NCI-H510A (cell line): ENCODE measurements around the gene S100A2.
"Not testable (repeated sequence)": the region's sequence is repeated elsewhere in the genome, so short reads cannot be mapped to it uniquely, and the experiment has no call there.

Experiments
- DNase-seq: peaks from one replicate; lab custom pipeline; 2025; lab: John Stamatoyannopoulos, UW

The S100A2 gene

GRCh38 chr1:153532769-153533599 is 32.7 kb downstream of the S100A2 start:
- peak; percentile 64 for DNase-seq

GRCh38 chr1:153532181-153532580 is 33.5 kb downstream of the S100A2 start:
- DNase-seq: no peak

GRCh38 chr1:153531638-153532037 is 34.0 kb downstream of the S100A2 start:
- no peak for DNase-seq

- no peak for DNase-seq
Measured at GRCh38 chr1:153527683-153528040, 38.0 kb downstream of the S100A2 start.

GRCh38 chr1:153527023-153527682 is 38.5 kb downstream of the S100A2 start:
- DNase-seq: no peak

- DNase-seq: peak; percentile 35
Measured at GRCh38 chr1:153526132-153526543, 39.5 kb downstream of the S100A2 start.

GRCh38 chr1:153525088-153525728 is 40.4 kb downstream of the S100A2 start:
- DNase-seq: no peak

GRCh38 chr1:153522353-153523048 is 43.1 kb downstream of the S100A2 start:
- DNase-seq: not testable (repeated sequence)

- not testable (repeated sequence) for DNase-seq
Measured at GRCh38 chr1:153521808-153522207, 43.8 kb downstream of the S100A2 start.

GRCh38 chr1:153520818-153521476 is 44.7 kb downstream of the S100A2 start:
- DNase-seq: no peak

- DNase-seq: not testable (repeated sequence)
Measured at GRCh38 chr1:153520137-153520691, 45.4 kb downstream of the S100A2 start.

- DNase-seq: no peak
Measured at GRCh38 chr1:153519242-153519641, 46.4 kb downstream of the S100A2 start.

GRCh38 chr1:153515504-153516394 is 49.9 kb downstream of the S100A2 start:
- DNase-seq: peak; percentile 65

GRCh38 chr1:153513666-153514065 is 52.0 kb downstream of the S100A2 start:
- DNase-seq: no peak

- DNase-seq: no peak
Measured at GRCh38 chr1:153513023-153513422, 52.6 kb downstream of the S100A2 start.
